Mesothelial cell of epicardium (in vitro differentiated cells): ENCODE measurements around the gene BCL2L12. TPM values are rescaled to one million over a fixed set of nuclear protein-coding genes. Genes with fewer than 3 reads are reported as not detected.

Experiments
- DNase-seq, 2 experiments: peaks; one replicate each; pipeline ENCODE4 v3.0.0; 2021; ENCODE audit warnings: low spot score in 2 of 2; ENCODE audit not compliant: unreplicated experiment in 2 of 2
- H3K27ac Mint-ChIP-seq: 2 replicates; pipeline ENCODE4 v1.8.0; 2021; ENCODE audit warnings: mixed read lengths
- H3K27me3 Mint-ChIP-seq: 2 replicates; pipeline ENCODE4 v1.8.0; 2021; ENCODE audit warnings: low read depth, mixed read lengths
- H3K36me3 Mint-ChIP-seq: 2 replicates; pipeline ENCODE4 v1.8.0; 2021; ENCODE audit warnings: mixed read lengths
- H3K4me1 Mint-ChIP-seq: 2 replicates; pipeline ENCODE4 v1.8.0; 2021; ENCODE audit warnings: mixed read lengths
- H3K4me3 Mint-ChIP-seq: 2 replicates; pipeline ENCODE4 v1.8.0; 2021; ENCODE audit warnings: mild to moderate bottlenecking, moderate library complexity, mixed read lengths
- H3K9me3 Mint-ChIP-seq: 2 replicates; pipeline ENCODE4 v1.8.0; 2021; ENCODE audit warnings: mixed read lengths
- CTCF ChIP-seq: fragments of 200-600 bp; sonication (generic); IDR thresholded peaks from one replicate; pipeline ENCODE4 v1.5.0; 2021; ENCODE audit warnings: antibody characterized with exemption; ENCODE audit not compliant: unreplicated experiment
- total RNA-seq: library from RNA; stranded (reverse); gene quantifications from 3 replicates; pipeline ENCODE4 v1.2.1, GENCODE V29; 2021

BCL2L12 gene
- total RNA-seq, 1 donor from 2014 or later: 44.7 TPM

DNA sequence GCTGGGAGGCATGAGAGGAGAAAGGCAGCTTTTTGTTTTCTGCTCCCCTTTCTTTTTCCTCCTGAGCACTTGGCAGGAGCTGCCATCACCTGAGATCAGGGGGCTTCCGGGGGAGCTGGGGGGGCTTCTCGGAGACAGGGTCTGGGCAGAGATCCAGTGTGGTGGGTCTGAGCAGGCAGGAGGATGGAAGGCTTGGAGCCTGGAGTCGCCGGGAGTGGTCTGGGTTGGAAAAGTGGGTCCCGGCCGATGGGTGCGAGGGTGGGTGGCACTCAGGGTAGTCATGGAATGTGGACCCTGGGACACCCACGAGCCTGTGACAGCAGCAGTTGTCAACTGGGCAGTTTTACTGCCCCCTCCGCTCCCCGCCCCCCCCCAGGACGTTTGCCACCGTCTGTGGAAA lies 21.4 kb downstream of the BCL2L12 start:
- H3K27me3 Mint-ChIP-seq: peaks cover 6% of the 10 kb centered on the region
- peaks cover 21% of the 10 kb centered on the region for H3K36me3 Mint-ChIP-seq
- TF ChIP-seq CTCF: no peak
- H3K4me1 Mint-ChIP-seq: peaks cover 22% of the 10 kb centered on the region
- no peak for DNase-seq
- no peaks in the 10 kb centered on the region for H3K9me3 Mint-ChIP-seq
- H3K27ac Mint-ChIP-seq: no peak overlapping the region
- H3K4me3 Mint-ChIP-seq: no peak overlapping the region

DNA sequence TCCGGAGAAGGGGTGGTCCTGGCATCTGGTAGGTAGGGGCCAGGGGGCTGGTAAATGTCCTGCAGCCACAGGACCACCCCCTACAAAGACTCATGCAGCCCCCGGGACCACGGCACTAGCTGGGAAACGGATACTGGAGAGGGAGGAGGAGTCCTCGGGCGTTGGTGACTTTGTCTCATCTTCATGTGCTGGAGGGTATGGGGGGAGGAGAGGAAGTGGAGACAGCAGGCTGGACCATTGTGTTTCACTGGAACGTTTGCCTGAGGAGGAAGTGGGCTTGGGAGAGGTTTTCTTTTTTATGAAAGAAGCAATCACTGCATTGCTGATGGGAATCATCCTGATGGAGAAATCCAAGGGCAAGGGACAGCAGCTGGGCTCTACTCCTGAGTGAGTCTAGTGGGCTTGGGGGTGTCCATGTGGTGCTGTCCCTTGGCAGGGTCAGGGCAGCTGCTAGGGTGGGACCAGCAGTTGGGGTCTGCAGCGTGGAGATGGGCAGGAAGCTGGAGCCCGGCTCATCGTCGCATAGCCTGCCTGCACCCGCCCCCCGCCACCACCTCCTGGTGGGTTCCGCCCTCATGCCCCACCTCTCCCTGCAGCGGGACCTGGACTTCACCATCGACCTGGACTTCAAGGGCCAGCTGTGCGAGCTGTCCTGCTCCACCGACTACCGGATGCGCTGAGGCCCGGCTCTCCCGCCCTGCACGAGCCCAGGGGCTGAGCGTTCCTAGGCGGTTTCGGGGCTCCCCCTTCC lies 22.0 kb downstream of the BCL2L12 start:
- Mint-ChIP-seq H3K9me3 (no peaks in the 10 kb centered on the region), H3K4me1 (peaks cover 22% of the 10 kb centered on the region), H3K27ac (peak overlapping the region; percentile 54), H3K27me3 (peaks cover 6% of the 10 kb centered on the region), H3K36me3 (peaks cover 17% of the 10 kb centered on the region), H3K4me3 (no peak overlapping the region)
- TF ChIP-seq CTCF: no peak
- no peak for DNase-seq

DNA sequence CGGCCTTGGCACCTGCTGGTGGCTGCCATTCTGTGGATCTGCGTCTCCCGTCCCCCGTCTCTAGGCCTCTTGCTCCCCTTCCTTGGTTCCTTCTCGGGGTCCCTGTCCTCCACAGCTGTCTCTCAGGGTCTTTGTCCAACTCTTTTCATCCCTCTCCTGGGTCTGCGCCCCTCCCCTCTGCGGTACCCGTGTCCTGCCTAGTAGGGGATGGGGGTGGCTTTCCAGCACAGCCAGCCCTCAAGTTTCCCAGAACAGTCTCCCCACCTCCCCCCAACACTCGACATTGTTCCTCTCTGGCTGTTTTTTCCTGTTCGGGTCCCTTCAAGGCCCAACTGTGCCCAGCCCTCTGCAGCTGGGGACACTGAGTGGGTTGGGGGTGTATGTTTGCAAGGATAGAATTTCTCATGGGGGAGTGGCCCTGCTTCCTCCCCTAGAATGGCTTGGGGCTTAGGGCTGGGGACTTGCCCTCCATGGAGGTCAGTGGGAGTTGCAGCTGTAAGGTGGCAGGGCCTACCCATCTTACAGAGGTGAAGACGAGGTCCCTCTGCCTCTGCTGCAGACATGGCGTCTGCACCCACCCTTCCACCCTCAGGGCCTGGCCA lies 22.9 kb downstream of the BCL2L12 start:
- Mint-ChIP-seq H3K27me3 (peaks cover 6% of the 10 kb centered on the region), H3K4me3 (no peak overlapping the region)
- no peak for TF ChIP-seq CTCF

GRCh38 chr19:49689133-49690078 lies 23.7 kb downstream of the BCL2L12 start, which contains the start of gene ADM5:
Gene ADM5, plus strand, starts transcription at chr19:49689594. Its CDS starts 244 bp downstream, at chr19:49689838.
- peak within 1 kb of the TSS; percentile 77 for H3K4me3 Mint-ChIP-seq
- peak in 1 of 2 experiments; percentile 63 for DNase-seq
- H3K9me3 Mint-ChIP-seq: no peaks in the 10 kb centered on the region
- peak; percentile 34 for TF ChIP-seq CTCF
- H3K27me3 Mint-ChIP-seq: peaks cover 6% of the 10 kb centered on the region
- peaks cover 16% of the 10 kb centered on the region for H3K36me3 Mint-ChIP-seq
- peaks cover 22% of the 10 kb centered on the region for H3K4me1 Mint-ChIP-seq
- H3K27ac Mint-ChIP-seq: peak within 1 kb of the TSS; percentile 91

More for the DNA sequence above, 22.9 kb downstream of the BCL2L12 start:
- H3K9me3 Mint-ChIP-seq: no peaks in the 10 kb centered on the region
- peaks cover 17% of the 10 kb centered on the region for H3K36me3 Mint-ChIP-seq
- DNase-seq: no peak
- H3K27ac Mint-ChIP-seq: peak overlapping the region; percentile 66
- peaks cover 22% of the 10 kb centered on the region for H3K4me1 Mint-ChIP-seq

GRCh38 chr19:49690079-49690655 lies 24.4 kb downstream of the BCL2L12 start:
- peaks cover 22% of the 10 kb centered on the region for H3K4me1 Mint-ChIP-seq
- peak; percentile 4 for TF ChIP-seq CTCF
- no peaks in the 10 kb centered on the region for H3K9me3 Mint-ChIP-seq
- H3K36me3 Mint-ChIP-seq: peaks cover 14% of the 10 kb centered on the region
- peaks cover 6% of the 10 kb centered on the region for H3K27me3 Mint-ChIP-seq
- H3K27ac Mint-ChIP-seq: peak overlapping the region; percentile 91
- peak overlapping the region; percentile 77 for H3K4me3 Mint-ChIP-seq
- no peak for DNase-seq
